Right lobe of liver (tissue), 4 donors: ENCODE measurements around the gene ZDBF2.

Experiments
- CTCF ChIP-seq, 4 donors: fragments of 200-600 bp in 3 of 4; fragments of 450-650 bp in 1 of 4; IDR thresholded peaks; one replicate each; pipeline versions ENCODE4 v1.5.1 to v1.8.0; 2016 to 2022; ENCODE audit warnings: antibody characterized with exemption in 4 of 4, mild to moderate bottlenecking in 2 of 4
- POLR2A ChIP-seq: fragments of 450-650 bp; IDR thresholded peaks from one replicate; pipeline ENCODE4 v1.6.1; 2017; ENCODE audit warnings: antibody characterized with exemption, mild to moderate bottlenecking
- donor health status: DM: no; HTN: no; CAD: no.
- donor health status: DM: no; HTN: no; CAD: no.
- donor health status: DM: no; HTN: yes; CAD: no.

- TF ChIP-seq CTCF (IDR thresholded peaks at IDR 0.05) (no peak), POLR2A (no peak)
Observed at GRCh38 chr2:206241736-206242135, 32.7 kb upstream of the ZDBF2 start.
